GM21529 (cell line): ENCODE data around the gene MPLKIP.
A peak's percentile ranks its signal among the peaks of the same experiment; 100 is the strongest.
"Not testable (repeated sequence)": the region's sequence is repeated elsewhere in the genome, so short reads cannot be mapped to it uniquely, and the experiment has no call there.

Source experiments
- ATAC-seq: cut with Tn5 transposase; IDR thresholded peaks from one replicate; pipeline ENCODE4 v1.9.1; 2021; ENCODE audit not compliant: unreplicated experiment

MPLKIP gene

DNA sequence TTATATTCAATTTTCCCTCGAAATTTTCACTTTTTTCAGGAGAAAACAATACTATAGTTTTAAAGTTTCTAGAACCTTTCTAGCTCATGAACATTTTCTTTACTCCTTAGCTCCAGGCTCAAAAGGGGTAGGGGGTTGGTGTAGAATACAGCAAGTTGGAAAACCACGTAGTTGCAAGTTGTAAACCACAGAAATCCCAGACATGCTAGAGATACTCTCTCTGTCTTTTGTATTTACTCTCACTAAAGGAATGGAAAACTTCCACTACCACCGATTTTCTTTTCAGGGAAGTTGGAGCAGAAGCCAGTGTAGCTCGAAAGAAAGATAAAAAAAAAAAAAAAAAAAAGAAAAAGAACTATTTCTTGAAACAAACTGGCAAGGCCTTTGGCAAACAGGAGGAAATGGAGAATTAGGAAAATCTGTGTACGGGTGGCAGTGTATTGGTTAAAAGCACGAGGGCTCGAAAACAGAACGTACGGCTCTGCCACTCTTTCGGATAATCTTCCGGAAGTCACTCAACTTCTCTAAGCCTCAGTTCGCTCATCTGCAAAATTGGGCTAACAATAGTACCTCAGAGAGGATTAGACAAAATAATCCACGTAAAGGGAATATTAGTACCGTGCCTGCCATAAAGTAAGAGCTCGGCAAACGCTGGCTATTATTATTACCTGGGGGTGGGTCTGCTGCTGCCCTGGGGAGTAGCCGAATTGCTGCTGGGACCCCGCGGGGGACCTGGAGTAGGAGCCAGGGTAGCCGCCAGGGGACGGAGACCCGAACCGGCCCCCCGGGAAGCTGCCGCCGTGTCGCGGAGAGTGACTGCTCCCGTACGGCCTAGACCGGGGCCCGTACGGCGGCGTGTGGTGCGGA is 628 bp downstream of the MPLKIP start:
- ATAC-seq, result peak; percentile 61

DNA sequence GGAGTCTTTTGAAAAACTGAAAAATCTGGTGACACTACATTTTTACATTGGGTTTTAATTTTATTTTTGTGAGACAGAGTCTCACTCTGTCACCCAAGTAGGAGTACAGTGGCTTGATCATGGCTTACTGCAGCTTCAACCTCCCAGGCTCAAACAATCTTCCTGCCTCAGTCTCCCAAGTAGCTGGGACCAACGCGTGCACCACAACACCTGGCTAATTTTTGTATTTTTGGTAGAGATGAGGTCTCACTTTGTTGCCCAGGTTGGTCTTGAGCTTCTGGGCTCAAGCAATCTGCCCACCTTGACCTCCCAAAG is 11.5 kb downstream of the MPLKIP start:
- no peak for ATAC-seq

DNA sequence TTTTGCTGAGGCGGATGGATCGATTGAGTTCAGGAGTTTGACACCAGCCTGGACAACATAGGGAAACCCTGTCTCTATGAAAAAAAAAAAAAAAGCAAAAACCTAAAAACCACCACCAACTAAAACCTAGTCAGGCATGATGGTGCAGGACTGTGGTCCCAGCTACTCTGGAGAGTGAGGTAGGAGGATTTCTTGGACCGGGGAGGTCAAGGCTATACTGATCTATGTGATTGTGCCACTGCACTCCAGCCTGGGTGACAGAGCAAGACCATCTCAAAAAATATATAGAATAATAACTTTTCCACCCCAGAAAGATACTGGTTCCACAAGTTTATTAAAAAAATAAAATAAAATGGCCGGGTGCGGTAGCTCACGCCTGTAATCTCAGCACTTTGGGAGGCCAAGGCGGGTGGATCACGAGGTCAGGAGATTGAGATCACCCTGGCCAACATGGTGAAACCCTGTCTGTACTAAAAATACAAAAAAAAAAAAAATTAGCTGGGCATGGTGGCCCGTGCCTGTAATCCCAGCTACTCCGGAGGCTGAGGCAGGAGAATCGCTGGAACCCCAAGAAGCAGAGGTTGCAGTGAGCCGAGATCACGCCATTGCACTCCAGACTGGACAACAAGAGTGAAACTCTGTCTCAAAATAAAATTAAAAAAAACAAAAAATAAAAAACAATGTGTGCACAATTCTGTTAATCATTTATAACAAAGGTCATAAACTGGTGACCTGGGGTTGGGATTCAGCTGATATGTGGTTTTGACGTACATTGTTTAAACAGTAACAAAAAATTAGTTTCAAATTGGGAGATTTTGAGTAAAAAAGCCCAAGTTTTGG is 12.1 kb downstream of the MPLKIP start:
- ATAC-seq, result not testable (repeated sequence)

- ATAC-seq, result no peak
Measured at GRCh38 chr7:40120020-40120419, 14.4 kb downstream of the MPLKIP start.

GRCh38 chr7:40118201-40118600 is 16.2 kb downstream of the MPLKIP start:
- not testable (repeated sequence) for ATAC-seq

DNA sequence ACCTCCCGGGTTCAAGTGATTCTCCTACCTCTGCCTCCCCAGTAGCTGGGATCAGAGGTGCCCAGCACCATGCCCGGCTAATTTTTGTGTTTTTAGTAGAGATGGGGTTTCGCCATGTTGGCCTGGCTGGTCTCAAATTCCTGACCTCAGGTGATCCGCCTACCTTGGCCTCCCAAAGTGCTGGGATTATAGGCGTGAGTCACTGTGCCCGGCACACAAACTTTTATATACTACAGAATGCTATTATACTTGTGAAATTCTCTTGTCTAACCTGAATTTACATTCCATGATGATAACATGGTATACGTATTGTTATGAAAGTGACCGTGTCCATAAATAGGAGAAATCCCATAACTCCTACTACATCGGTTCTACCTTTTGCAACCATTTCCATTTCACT is 17.2 kb downstream of the MPLKIP start:
- not testable (repeated sequence) for ATAC-seq

- ATAC-seq, result no peak
Measured at GRCh38 chr7:40115936-40116335, 18.5 kb downstream of the MPLKIP start.

- ATAC-seq, result no peak
Measured at GRCh38 chr7:40105879-40106473, 28.4 kb downstream of the MPLKIP start.

DNA sequence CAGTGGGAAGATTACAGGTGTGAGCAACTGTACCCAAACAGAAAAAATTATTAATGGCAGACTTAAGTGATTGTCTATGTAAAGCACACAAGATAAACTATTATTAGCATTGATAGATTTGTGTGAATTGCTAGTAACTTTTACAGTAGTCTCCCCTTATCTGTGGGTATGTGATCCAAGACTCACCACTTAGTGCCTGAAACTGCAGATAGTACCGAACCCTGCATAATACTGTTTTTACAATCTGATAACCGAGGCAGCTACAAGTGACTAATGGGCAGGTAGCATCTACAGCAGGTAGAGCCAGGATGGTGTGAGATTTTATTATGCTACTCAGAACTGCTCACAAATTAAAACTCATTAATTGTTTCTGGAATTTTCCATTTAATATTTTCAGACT is 31.5 kb downstream of the MPLKIP start:
- no peak for ATAC-seq

DNA sequence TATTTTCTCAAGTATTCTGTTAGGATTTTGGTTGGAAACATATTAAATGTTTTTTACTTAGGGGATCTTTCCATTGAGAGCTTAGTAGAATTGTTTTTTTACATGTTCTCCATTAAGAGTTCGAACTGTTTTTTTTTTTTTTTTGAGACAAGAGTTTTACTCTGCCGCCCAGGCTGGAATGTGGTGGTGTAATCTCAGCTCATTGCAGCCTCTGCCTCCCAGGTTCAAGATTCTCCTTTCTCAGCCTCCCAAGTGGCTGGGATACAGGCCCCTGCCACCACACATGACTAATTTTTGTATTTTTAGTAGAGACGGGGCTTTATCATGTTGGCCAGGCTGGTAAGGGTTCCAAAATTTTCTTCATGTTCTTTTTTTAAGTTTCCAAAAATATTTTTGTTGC is 33.2 kb downstream of the MPLKIP start:
- ATAC-seq, result no peak

DNA sequence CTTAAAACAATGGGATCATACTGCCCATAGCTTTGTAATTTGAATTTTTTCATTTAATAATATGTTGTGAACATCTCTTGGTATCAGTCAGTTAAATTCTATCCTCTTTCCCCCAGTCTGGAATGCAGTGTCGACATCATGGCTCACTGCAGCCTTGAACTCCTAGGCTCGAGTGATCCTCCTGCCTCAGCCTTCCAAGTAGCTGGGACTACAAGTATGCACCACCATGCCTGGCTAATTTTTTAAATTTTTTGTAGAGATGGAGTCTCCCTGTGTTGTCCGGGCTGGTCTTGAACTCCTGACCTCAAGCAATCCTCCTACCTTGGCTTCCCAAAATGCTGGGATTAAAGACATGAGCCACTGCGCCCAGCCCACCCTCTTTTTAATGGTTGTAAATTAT is 34.6 kb downstream of the MPLKIP start:
- no peak for ATAC-seq

GRCh38 chr7:40098810-40099209 is 35.6 kb downstream of the MPLKIP start:
- no peak for ATAC-seq

DNA sequence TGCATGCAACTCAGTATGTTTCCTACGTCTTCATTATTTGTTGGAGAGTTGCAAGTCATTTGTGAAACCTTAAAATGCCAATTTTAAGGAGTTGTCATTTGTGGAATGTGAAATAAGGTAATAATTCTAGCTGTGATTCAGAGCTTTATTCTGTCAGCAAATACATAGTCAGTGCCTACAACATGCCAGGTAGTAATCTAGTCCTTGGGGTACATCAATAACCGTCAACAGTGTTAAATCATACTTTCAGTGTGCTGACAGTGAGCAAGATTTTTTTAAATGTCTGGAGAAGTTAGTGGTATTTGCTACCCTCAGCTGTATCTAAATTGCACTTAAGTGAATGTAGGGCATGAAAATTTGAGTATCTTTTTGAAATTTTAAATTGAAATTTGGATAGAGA is 36.7 kb downstream of the MPLKIP start:
- ATAC-seq, result no peak

- ATAC-seq, result no peak
Measured at GRCh38 chr7:40095695-40096327, 38.6 kb downstream of the MPLKIP start.

DNA sequence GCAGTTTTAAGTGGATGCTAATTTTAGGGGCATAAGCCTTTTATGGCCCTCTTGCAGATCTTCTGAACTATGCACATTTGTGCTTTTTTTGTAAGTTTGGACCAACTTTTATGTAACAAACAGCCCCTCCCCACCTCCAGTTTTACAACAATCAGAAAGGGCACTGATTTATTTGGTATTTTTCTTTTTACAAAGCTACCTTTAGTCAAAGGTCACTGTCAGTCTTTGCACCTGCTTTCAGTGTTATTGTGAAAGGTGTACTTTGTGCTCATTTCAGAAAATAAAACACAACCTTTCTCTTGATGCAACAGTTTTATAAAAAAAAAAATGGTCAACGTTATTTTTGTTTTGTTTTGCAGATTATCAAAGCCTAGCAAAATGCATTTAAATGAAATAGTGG is 39.2 kb downstream of the MPLKIP start:
- ATAC-seq, result no peak

- ATAC-seq, result no peak
Measured at GRCh38 chr7:40093631-40094350, 40.6 kb downstream of the MPLKIP start.

DNA sequence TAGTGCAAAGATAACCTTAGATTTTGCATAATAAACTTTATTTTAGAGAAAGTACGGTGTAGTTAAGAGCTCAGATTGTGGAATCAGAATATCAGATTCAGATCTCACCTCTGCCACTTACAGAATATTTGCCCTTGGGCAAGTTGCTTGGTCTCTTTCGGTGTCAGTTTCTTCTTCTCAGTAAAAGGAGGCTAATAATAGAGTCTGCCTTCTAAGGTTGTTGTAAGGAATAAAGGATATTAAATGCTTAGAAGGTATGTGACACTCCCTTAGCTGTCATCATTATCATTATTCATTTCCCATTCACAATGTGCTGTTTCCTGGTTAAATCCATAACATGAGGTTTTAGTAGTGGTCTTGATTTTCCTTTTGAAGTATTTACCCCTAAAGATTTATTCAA is 42.2 kb downstream of the MPLKIP start:
- ATAC-seq, result no peak

DNA sequence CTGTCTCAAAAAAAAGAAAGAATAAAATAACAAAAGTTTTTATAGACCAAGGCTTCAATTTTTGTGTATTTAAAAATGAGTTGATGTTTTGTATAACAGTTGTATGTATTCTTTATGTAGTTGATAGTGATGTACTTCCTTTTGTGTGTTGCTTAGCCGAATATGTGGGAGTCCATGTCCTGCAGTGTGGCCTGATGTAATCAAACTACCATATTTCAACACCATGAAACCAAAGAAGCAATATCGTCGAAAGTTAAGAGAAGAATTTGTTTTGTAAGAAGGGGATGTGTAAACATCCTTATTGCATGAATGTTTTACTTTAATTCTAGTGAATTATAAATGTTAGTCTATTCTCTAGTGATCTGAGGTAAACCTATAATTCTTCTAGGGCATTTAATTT is 56.6 kb downstream of the MPLKIP start:
- no peak for ATAC-seq
